HUDEP-2 (cell line): Measurements from ENCODE around the gene STK39.

ENCODE experiments used
- DNase-seq, 76 experiments: peaks; one replicate each; lab custom pipeline; 2025; ENCODE audit not compliant: unreplicated experiment in 76 of 76; lab: John Stamatoyannopoulos, UW

Gene STK39

GRCh38 chr2:168185583-168186274 is 61.7 kb downstream of the STK39 start:
- DNase-seq: no peak

DNA sequence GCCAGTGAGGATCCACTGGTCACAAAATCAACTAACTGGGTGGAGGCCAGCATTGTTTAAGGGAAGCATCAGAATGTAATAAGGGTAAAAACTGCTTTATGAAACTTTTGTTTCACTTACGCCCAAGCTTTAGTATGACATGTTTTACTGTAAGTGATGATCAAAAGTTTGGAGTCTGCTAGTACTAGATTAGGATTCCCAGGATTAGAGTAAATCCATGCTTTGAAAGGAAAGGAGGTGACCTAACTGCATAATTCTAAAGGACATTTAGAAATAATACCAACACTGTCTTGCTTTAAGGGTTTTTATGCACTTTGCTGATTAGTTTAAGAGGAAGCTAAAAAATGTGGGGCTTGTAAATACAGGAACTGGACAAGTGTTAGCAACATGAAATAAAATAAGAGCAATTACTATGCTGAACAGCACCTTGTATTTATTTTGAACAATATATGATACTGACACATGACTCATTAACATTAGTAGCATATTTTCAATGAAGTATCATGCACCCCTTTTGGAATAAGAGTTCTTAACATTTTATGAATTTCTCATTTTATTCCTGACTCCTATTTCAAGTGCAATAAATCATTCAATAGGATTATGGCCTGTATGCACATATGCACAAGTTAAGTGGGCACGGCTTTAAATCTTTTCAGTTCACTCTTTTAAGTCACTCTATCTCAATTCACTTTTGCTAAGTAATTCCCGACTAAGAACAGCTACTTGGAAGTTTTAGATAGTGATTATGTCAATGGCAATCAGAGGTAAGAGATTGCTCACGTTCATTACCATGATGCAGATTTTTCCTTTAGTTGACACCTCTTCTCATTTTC is 62.5 kb downstream of the STK39 start:
- DNase-seq: no peak

DNA sequence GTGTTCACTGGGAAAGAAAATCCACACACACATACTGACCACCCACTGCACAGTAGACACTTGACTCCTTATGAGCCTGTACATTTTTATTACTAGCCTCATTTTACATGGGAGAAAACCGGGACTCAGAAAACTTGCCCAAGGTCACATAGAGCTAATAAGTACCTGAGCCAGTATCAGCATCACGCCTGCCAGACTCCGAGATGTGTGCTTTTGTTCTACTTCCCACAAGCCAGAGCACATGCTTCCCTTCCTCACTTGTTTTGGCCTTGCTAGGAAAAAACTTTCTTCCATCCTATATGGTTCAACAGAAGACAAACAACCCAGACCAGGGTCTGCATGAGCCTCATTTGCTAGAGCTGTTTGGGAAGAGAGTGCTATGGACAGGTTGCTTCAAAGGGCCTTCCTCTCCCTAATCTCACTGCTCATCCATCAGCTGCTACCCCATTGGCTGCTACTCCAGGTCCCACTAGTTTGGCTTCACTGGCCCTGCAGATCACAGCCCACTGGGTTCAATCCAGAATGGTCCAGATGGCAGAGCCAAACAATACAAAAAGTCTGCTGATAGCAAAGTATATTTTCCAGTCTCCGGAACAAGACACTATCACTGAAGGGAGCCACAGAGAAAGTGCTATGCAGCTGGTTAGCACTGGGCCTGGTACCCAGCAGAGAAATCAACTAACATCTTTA is 63.9 kb downstream of the STK39 start:
- no peak for DNase-seq

DNA sequence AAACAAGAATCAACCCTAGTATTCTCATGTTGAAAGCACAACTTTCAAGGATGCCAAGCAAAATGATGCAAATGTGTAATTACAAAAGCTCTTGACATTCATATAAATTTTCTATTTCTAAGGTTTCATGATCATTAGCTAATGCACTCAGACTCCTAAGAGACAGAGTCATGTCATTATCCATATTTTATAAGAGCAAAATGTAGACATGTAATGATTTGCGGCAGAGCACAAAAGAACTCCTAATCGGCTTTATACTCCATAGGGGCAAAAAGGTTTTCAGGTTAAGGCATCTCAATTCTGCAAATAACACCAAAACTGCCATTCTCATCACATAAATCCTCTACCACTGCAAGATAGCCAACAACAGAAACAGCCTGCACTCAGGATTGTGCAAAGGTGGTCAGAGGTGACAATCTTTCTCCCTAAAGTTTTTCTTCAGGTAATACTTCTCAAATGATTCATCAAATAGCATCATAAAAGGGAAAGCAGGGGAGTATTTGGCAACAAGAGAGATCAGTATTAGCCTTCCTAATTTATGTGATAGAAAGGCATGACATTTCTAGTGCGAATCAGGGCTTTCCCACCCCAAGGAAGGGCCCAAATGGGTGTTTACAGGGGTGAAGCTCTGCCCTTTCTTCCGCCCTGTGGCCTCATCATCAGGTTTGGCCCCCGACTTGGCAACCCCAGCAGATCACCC is 64.7 kb downstream of the STK39 start:
- DNase-seq: no peak

DNA sequence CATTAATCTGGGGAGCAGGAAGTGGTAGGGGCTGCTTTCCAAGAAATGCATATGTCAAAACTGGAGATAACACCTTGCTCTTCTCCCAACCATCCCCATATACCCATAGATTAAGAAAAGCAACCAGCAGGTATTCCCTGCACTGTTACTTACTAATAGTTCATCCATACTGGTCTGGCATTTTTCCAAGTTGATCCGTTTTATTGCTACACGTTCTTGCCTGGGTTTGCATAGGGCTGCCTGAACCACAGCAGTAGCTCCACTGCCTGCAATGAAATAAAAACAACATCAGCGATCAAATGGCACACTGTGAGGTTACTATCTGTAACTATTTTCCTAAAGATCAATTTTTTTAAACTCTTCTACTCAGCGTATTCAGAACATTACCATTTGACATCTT is 65.6 kb downstream of the STK39 start:
- DNase-seq: no peak

- no peak for DNase-seq
Measured at GRCh38 chr2:168180914-168181313, 66.5 kb downstream of the STK39 start.

- DNase-seq: no peak
Measured at GRCh38 chr2:168180483-168180882, 66.9 kb downstream of the STK39 start.

GRCh38 chr2:168179592-168179991 is 67.8 kb downstream of the STK39 start:
- DNase-seq: no peak

- no peak for DNase-seq
Measured at GRCh38 chr2:168178520-168179324, 68.7 kb downstream of the STK39 start.

GRCh38 chr2:168176402-168176801 is 71.0 kb downstream of the STK39 start:
- DNase-seq: no peak

DNA sequence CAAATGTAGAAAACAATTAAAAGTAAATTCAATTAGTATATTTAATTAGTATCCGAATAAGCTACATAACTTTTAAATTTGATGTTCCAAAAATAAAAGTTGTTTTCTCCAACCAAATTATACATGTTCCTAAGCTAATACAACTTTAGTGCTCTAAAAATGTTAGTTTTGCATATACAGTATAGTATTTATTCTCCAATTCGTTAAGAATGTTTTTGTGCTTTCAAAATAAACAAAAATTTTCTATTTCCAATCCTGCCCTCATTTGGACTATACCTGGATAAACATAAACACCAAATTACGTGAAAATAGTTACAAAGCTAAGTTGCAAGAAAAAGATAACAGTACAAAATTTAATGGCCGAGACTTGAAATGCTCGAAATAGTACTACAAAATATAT is 71.9 kb downstream of the STK39 start:
- DNase-seq: no peak

DNA sequence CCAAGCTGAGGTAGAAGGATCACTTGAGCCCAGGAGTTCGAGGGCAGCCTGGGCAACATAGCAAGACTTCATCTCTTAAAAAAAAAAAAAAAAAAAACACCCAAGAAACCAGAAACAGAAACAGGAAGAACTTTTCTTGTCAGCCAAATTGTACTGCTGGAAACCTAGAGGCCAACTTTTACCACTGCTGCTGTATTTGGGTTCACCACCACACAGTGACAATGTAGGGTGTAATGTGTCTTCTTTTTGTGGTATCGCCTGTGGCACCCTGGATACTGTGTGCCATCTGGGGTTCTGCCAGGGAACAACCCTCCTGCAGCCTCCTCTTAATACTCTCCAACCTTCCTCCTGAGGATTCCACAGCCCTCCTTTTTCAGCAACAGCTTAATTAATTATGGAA is 72.6 kb downstream of the STK39 start:
- DNase-seq: no peak

DNA sequence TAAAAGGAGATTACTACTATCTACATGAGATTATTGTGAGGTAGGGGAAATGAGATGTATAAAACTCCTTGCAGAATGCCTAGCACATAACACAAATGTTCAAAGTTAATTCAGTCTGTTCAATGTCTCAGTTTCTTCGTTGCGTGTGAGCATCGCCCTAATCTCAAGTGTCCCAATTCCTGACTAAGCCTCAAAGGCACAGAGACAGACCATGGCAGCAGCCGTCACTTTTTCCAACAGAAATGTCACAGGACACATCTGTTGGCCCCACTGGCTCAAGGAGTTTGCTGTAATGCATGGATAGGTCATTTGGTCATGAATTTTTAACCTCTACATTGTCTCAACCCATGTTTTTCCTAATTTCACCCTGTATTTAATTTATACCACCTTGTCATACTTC is 75.3 kb downstream of the STK39 start:
- DNase-seq: no peak

DNA sequence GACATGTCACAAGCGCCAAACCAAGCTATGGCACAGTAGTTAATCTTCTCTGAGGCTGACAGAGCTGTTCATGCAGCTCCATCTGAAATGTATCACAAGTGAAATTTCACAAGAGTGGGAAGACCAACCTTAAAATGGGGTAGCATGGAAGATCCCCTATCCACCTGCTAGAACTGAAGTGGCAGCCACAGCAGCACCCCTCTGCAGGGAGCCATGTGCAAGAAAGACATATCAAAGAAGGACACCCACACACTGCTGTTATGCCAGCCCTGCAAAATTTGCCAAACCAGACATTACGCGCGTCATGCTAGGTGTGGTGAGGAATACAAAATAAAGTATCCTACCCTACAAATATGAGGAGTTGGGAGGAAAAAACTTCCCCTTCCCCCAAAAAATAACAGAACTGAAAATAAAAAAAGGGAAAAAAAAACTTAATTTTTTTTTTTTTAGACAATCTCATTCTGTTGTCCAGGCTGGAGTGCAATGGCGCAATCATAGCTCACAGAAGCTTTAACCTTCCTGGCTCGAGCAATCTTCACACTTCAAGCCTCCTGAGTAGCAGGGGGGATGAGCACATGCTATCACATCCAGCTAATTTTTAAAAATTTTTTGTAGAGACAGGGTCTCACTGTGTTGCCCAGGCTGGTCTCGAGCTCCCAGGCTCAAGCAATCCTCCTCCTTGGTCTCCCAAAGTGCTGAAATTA is 76.2 kb downstream of the STK39 start:
- no peak for DNase-seq

GRCh38 chr2:168169097-168169745 is 78.2 kb downstream of the STK39 start:
- no peak for DNase-seq

DNA sequence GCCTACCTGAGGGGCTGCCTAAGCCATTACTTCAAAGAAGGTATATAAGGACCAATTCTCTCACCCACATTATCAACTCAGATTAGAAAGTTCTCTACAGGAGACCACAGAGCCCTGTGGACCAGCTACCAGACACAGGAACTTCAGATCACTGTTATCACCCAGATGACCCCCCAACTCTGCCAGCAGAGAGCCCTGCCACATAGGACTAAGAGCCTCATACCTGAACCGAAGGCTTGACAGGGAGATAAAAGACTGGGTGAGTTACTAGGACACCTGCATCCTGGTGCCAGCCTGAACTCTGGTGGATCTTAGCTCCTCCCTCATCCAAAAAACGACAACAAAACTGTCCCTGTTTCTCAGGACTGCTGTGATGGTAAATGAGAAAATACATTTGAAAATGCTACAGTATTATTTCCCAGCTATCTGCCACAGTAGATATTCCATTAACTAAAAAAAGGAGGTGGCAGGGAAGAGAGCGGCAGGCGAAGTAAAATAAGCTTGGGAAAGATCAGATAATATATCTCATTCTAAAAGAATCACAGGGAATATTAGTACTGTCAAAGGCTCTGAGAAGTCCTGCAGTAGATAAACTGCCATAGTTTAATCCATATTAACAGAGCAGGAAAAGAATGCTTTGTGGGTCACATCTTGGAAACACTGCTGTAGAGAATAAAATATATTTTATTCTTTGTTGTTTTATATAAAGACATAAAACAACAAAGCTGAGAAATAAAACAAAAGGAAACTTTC is 79.7 kb downstream of the STK39 start:
- no peak for DNase-seq

DNA sequence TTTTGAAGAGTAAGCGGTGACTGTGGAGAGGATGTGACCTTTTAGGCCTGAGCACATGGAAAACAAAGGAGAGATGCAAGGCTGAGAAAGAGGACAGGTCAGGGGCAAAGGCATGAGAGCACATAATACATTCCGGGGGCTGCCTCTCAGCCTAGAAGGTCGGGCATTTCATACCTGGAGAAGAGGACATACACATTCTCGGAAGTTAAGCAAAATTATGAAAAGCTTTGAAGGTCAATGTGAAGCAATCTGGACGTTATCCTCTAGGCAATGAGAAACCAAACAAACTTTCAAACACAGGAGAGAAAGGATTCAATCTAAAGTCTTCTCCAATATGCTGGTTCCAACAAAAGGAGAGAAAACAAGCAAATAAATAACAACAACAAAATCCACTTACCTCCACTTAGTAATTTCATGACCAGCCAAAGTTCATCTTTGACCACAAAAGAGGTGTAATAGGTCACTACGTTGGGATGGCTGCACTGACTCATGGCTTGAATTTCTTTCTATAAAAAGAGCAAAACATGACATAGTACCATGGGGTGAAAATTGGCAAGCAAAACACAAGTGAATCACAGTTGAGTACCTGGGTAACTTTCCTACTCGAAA is 80.4 kb downstream of the STK39 start:
- DNase-seq: no peak
